Fibroblast of lung (primary cell): ENCODE measurements around the gene RASSF5.

ENCODE experiments used
- CTCF ChIP-seq, 2 donors: IDR thresholded peaks in 1 of 2; conservative IDR thresholded peaks in 1 of 2; 1 replicate in 1 of 2; 2 replicates in 1 of 2; pipeline ENCODE4 v1.5.1; 2011 to 2012; ENCODE audit warnings: low read length in 2 of 2, control low read depth in 1 of 2, inconsistent platforms in 1 of 2, low read depth in 1 of 2, mild to moderate bottlenecking in 1 of 2
- EZH2 ChIP-seq: IDR thresholded peaks from 2 replicates; pipeline ENCODE4 v1.5.1; 2012; ENCODE audit warnings: low read length, control low read depth, mild to moderate bottlenecking; ENCODE audit errors: missing control alignments

- TF ChIP-seq CTCF (conservative IDR thresholded peaks at IDR 0.05 in 1 of 2, IDR thresholded peaks at IDR 0.05 in 1 of 2; ENCODE audit: low read depth in 1 of 2, low read length in 2 of 2) (no peak), EZH2 (no peak)
Measured at GRCh38 chr1:206518206-206518605, 10.9 kb downstream of the RASSF5 start.
